ENCODE results near the gene KCNG4. TPM values are rescaled to one million over a fixed set of nuclear protein-coding genes. Genes with fewer than 3 reads are reported as not detected.

The KCNG4 gene
- total RNA-seq, 1 experiment from 2014 or later, result not detected

DNA sequence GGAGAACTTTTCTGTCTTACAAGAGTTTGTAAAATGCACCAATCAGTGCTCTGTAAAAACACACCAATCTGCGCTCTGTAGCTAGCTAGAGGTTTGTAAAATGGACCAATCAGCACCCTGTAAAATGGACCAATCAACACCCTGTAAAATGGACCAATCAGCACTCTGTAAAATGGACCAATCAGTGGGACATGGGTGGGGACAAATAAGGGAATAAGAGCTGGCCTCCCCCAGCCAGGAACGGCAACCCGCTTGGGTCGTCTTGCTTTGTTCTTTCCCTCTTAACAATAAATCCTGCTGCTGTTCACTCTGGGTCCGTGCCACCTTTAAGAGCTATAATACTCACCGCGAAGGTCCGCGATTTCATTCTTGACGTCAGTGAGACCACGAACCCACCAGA is 18.5 kb upstream of the KCNG4 start:
- ChIA-PET CTCF (no interaction called here), POLR2A (ENCODE audit: low non-redundant PET) (no interaction called here)
- Histone ChIP-seq H3K36me3 (ENCODE audit: insufficient read depth, low read length, poor library complexity, severe bottlenecking) (no peaks in the 10 kb centered on the region), H3K27me3 (replicated peaks; ENCODE audit: insufficient read depth, low read depth, low read length, poor library complexity) (peaks cover 16% of the 10 kb centered on the region), H3K4me3 (ENCODE audit: low read depth, low read length, poor library complexity, severe bottlenecking) (no peak overlapping the region), H3K9me3 (ENCODE audit: low read depth, low read length, poor library complexity, severe bottlenecking) (no peaks in the 10 kb centered on the region), H3K27ac (ENCODE audit: low read depth, low read length, poor library complexity, severe bottlenecking) (no peak overlapping the region), H3K4me1 (ENCODE audit: insufficient read depth, low read length, poor library complexity, severe bottlenecking) (no peaks in the 10 kb centered on the region)
- intact Hi-C loops (cut with micrococcal nuclease; ENCODE audit: unreplicated experiment), result no loop called here
- DNase-seq (ENCODE audit: low spot score), result no peak
- BruUV-seq (replicated peaks), result no TSS peak
- TF ChIP-seq CTCF (conservative IDR thresholded peaks at IDR 0.05; ENCODE audit: low read depth, low read length), result no peak
- no peak for TF ChIP-seq EZH2 (IDR thresholded peaks at IDR 0.05; ENCODE audit: borderline replicate concordance, low read depth, low read length, poor library complexity, severe bottlenecking)

GRCh38 chr16:84255050-84255810 is 15.4 kb upstream of the KCNG4 start:
- H3K9me3 ChIP-seq (ENCODE audit: low read depth, low read length, poor library complexity, severe bottlenecking), result no peaks in the 10 kb centered on the region
- TF ChIP-seq CTCF (conservative IDR thresholded peaks at IDR 0.05; ENCODE audit: low read depth, low read length), result no peak
- no peak overlapping the region for H3K4me3 ChIP-seq (ENCODE audit: low read depth, low read length, poor library complexity, severe bottlenecking)
- H3K36me3 ChIP-seq (ENCODE audit: insufficient read depth, low read length, poor library complexity, severe bottlenecking), result no peaks in the 10 kb centered on the region
- CTCF ChIA-PET, result no interaction called here
- no peaks in the 10 kb centered on the region for H3K4me1 ChIP-seq (ENCODE audit: insufficient read depth, low read length, poor library complexity, severe bottlenecking)
- H3K27ac ChIP-seq (ENCODE audit: low read depth, low read length, poor library complexity, severe bottlenecking), result no peak overlapping the region
- DNase-seq (ENCODE audit: low spot score), result no peak
- peaks cover 16% of the 10 kb centered on the region for H3K27me3 ChIP-seq (replicated peaks; ENCODE audit: insufficient read depth, low read depth, low read length, poor library complexity)
- POLR2A ChIA-PET (ENCODE audit: low non-redundant PET), result no interaction called here
- no TSS peak for BruUV-seq (replicated peaks)
- intact Hi-C loops (cut with micrococcal nuclease; ENCODE audit: unreplicated experiment), result no loop called here

GRCh38 chr16:84254062-84254461 is 14.2 kb upstream of the KCNG4 start:
- no peak overlapping the region for H3K4me3 ChIP-seq (ENCODE audit: low read depth, low read length, poor library complexity, severe bottlenecking)
- no peak overlapping the region for H3K27ac ChIP-seq (ENCODE audit: low read depth, low read length, poor library complexity, severe bottlenecking)
- no peaks in the 10 kb centered on the region for H3K4me1 ChIP-seq (ENCODE audit: insufficient read depth, low read length, poor library complexity, severe bottlenecking)
- TF ChIP-seq EZH2 (IDR thresholded peaks at IDR 0.05; ENCODE audit: borderline replicate concordance, low read depth, low read length, poor library complexity, severe bottlenecking) (no peak), CTCF (conservative IDR thresholded peaks at IDR 0.05; ENCODE audit: low read depth, low read length) (no peak)
- no TSS peak for BruUV-seq (replicated peaks)
- ChIA-PET CTCF (no interaction called here), POLR2A (ENCODE audit: low non-redundant PET) (no interaction called here)
- intact Hi-C loops (cut with micrococcal nuclease; ENCODE audit: unreplicated experiment), result no loop called here
- peaks cover 24% of the 10 kb centered on the region for H3K27me3 ChIP-seq (replicated peaks; ENCODE audit: insufficient read depth, low read depth, low read length, poor library complexity)
- no peaks in the 10 kb centered on the region for H3K36me3 ChIP-seq (ENCODE audit: insufficient read depth, low read length, poor library complexity, severe bottlenecking)
- DNase-seq (ENCODE audit: low spot score), result no peak
- H3K9me3 ChIP-seq (ENCODE audit: low read depth, low read length, poor library complexity, severe bottlenecking), result no peaks in the 10 kb centered on the region
